ENCODE results near the gene BCR.

Gene BCR

GRCh38 chr22:23151827-23152226 is 28.5 kb upstream of the BCR start:
- DNase-seq (ENCODE audit: low spot score): no peak

- DNase-seq (ENCODE audit: low spot score): no peak
These were observed 27.8 kb upstream of the BCR start for GRCh38 chr22:23152238-23153114.

- no peak for DNase-seq (ENCODE audit: low spot score)
These were observed 26.3 kb upstream of the BCR start for GRCh38 chr22:23153994-23154393.

GRCh38 chr22:23154461-23154860 is 25.8 kb upstream of the BCR start:
- DNase-seq (ENCODE audit: low spot score): no peak

GRCh38 chr22:23155143-23155542 is 25.2 kb upstream of the BCR start:
- no peak for DNase-seq (ENCODE audit: low spot score)

GRCh38 chr22:23155831-23156230 is 24.5 kb upstream of the BCR start:
- no peak for DNase-seq (ENCODE audit: low spot score)

GRCh38 chr22:23156286-23156685 is 24.0 kb upstream of the BCR start:
- DNase-seq (ENCODE audit: low spot score): no peak

- DNase-seq (ENCODE audit: low spot score): no peak
These were observed 22.5 kb upstream of the BCR start for GRCh38 chr22:23157560-23158515.

GRCh38 chr22:23158516-23159290 is 21.6 kb upstream of the BCR start:
- DNase-seq (ENCODE audit: low spot score): no peak

GRCh38 chr22:23159291-23159630 is 21.0 kb upstream of the BCR start:
- DNase-seq (ENCODE audit: low spot score): no peak

- DNase-seq (ENCODE audit: low spot score): no peak
These were observed 19.3 kb upstream of the BCR start for GRCh38 chr22:23161029-23161428.

- no peak for DNase-seq (ENCODE audit: low spot score)
These were observed 18.7 kb upstream of the BCR start for GRCh38 chr22:23161574-23161973.

GRCh38 chr22:23163665-23164064 is 16.6 kb upstream of the BCR start:
- no peak for DNase-seq (ENCODE audit: low spot score)

GRCh38 chr22:23164091-23164490 is 16.2 kb upstream of the BCR start:
- DNase-seq (ENCODE audit: low spot score): no peak

GRCh38 chr22:23166042-23166831 is 14.1 kb upstream of the BCR start:
- DNase-seq (ENCODE audit: low spot score): no peak

- no peak for DNase-seq (ENCODE audit: low spot score)
These were observed 13.3 kb upstream of the BCR start for GRCh38 chr22:23166841-23167616.

GRCh38 chr22:23168391-23169042 is 11.8 kb upstream of the BCR start:
- no peak for DNase-seq (ENCODE audit: low spot score)

- DNase-seq (ENCODE audit: low spot score): no peak
These were observed 11.3 kb upstream of the BCR start for GRCh38 chr22:23169043-23169406.

GRCh38 chr22:23175817-23176644 is 4.3 kb upstream of the BCR start:
- DNase-seq (ENCODE audit: low spot score): no peak

All from SW480 (cell line).